DMS153 (cell line): Measurements from ENCODE around the gene RARG.
"Not testable (repeated sequence)": the region's sequence is repeated elsewhere in the genome, so short reads cannot be mapped to it uniquely, and the experiment has no call there.

Experiments
- DNase-seq: peaks from one replicate; lab custom pipeline; 2025; lab: John Stamatoyannopoulos, UW

The RARG gene

GRCh38 chr12:53190108-53190729 is 41.8 kb downstream of the RARG start:
- DNase-seq: no peak

- no peak for DNase-seq
Observed at GRCh38 chr12:53187145-53187899, 44.7 kb downstream of the RARG start.

- DNase-seq: no peak
Observed at GRCh38 chr12:53186745-53187144, 45.3 kb downstream of the RARG start.

GRCh38 chr12:53185582-53186153 is 46.3 kb downstream of the RARG start:
- no peak for DNase-seq

GRCh38 chr12:53184828-53185227 is 47.2 kb downstream of the RARG start:
- DNase-seq: no peak

- DNase-seq: no peak
Observed at GRCh38 chr12:53182903-53183302, 49.1 kb downstream of the RARG start.

- DNase-seq: no peak
Observed at GRCh38 chr12:53181935-53182334, 50.1 kb downstream of the RARG start.

- peak; percentile 71 for DNase-seq
Observed at GRCh38 chr12:53180931-53181645, 50.9 kb downstream of the RARG start.

GRCh38 chr12:53180220-53180930 is 51.6 kb downstream of the RARG start, which contains the start of the genes CSAD and ZNF740:
TSS of gene CSAD (minus strand) at chr12:53180925. CDS start at chr12:53173470, 7,455 bp downstream.
TSS of gene ZNF740 (plus strand) at chr12:53180722. CDS start at chr12:53181984, 1,262 bp downstream.
- peak; percentile 96 for DNase-seq

GRCh38 chr12:53179687-53180219 is 52.3 kb downstream of the RARG start:
- no peak for DNase-seq

- not testable (repeated sequence) for DNase-seq
Observed at GRCh38 chr12:53178803-53179202, 53.2 kb downstream of the RARG start.

GRCh38 chr12:53177447-53177846 is 54.6 kb downstream of the RARG start:
- peak; percentile 26 for DNase-seq

- no peak for DNase-seq
Observed at GRCh38 chr12:53176750-53177149, 55.3 kb downstream of the RARG start.

GRCh38 chr12:53174881-53175491 is 57.0 kb downstream of the RARG start:
- peak; percentile 90 for DNase-seq

- no peak for DNase-seq
Observed at GRCh38 chr12:53173085-53173715, 58.8 kb downstream of the RARG start.

- DNase-seq: no peak
Observed at GRCh38 chr12:53172352-53172751, 59.7 kb downstream of the RARG start.

GRCh38 chr12:53171725-53172329 is 60.2 kb downstream of the RARG start:
- DNase-seq: no peak

GRCh38 chr12:53170876-53171724 is 60.9 kb downstream of the RARG start:
- DNase-seq: no peak

- no peak for DNase-seq
Observed at GRCh38 chr12:53170215-53170614, 61.8 kb downstream of the RARG start.
